ENCODE data around the gene GALK2.

GALK2 gene

DNA sequence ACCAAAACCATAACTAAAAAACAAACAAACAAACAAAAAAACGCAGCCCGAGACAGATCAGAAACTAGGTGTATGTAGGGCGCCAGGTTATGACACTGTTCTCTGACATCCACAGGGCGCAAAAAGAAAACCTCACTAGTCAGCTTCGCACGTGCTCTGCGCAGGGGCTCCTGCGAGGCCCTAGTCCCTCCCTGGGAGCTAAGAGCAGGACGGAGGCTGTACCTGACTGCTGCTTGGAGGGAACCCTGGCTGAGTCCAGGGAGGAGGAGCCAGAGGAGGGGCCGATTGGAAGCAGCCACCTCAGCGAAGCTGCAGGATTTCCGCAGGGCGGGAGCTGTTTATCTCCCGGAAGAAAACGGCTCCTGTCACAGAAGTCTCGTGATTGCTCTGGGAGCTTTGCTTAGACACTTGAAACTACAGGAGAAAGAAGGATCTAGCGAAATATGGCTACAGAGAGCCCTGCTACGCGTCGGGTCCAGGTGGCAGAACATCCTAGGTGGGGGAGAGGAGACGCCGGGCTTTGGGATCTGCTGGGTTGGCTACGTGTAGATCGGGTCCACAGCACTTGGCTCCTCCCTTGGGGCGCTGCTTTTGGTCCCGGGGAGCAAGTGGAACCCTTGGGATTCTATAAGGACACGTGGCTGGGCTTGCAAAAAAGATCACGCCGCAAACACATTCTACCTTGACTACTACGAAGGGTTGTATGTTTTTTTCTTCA lies at the start of gene GALK2:
TSS of gene GALK2 (plus strand) at position 368 of the 718 bp plus-strand sequence. CDS start at position 444, 76 bp downstream.
- H3K4me3 ChIP-seq (replicated peaks; ENCODE audit: low read depth, low read length): peak within 1 kb of the TSS; percentile 55
- TF ChIP-seq, protein P1, sequence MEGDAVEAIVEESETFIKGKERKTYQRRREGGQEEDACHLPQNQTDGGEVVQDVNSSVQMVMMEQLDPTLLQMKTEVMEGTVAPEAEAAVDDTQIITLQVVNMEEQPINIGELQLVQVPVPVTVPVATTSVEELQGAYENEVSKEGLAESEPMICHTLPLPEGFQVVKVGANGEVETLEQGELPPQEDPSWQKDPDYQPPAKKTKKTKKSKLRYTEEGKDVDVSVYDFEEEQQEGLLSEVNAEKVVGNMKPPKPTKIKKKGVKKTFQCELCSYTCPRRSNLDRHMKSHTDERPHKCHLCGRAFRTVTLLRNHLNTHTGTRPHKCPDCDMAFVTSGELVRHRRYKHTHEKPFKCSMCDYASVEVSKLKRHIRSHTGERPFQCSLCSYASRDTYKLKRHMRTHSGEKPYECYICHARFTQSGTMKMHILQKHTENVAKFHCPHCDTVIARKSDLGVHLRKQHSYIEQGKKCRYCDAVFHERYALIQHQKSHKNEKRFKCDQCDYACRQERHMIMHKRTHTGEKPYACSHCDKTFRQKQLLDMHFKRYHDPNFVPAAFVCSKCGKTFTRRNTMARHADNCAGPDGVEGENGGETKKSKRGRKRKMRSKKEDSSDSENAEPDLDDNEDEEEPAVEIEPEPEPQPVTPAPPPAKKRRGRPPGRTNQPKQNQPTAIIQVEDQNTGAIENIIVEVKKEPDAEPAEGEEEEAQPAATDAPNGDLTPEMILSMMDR (IDR thresholded peaks at IDR 0.05; ENCODE audit: low read depth, low read length, missing control alignments): no peak
- peak; percentile 56 for DNase-seq (ENCODE audit: extremely low read depth, low read depth)

GRCh38 chr15:49120832-49121231 lies 49.2 kb upstream of the GALK2 start:
- TF ChIP-seq, protein P1 (IDR thresholded peaks at IDR 0.05; ENCODE audit: low read depth, low read length, missing control alignments): no peak
- H3K4me3 ChIP-seq (replicated peaks; ENCODE audit: low read depth, low read length): no peak overlapping the region
- DNase-seq (ENCODE audit: extremely low read depth, low read depth): no peak

DNA sequence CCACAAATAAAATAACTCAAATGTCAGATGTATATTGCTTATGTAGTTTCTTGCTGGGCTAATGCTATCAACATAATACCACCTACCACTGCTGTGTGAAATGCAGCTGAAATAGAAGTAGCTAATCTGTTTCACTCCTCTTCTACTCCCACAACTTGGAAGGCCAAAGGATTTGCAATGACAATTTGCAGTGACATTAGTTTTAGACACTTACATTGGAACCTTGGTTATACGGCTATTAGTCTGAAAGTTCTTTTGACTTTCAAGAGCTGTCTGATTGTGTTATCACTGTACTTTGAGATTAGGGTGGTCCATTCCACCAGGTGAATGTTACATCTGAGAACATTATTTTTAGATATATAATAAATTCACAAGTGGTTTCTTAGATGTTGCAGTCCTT lies 48.1 kb upstream of the GALK2 start:
- no peak overlapping the region for H3K4me3 ChIP-seq (replicated peaks; ENCODE audit: low read depth, low read length)
- no peak for DNase-seq (ENCODE audit: extremely low read depth, low read depth)
- TF ChIP-seq, protein P1 (IDR thresholded peaks at IDR 0.05; ENCODE audit: low read depth, low read length, missing control alignments): no peak

DNA sequence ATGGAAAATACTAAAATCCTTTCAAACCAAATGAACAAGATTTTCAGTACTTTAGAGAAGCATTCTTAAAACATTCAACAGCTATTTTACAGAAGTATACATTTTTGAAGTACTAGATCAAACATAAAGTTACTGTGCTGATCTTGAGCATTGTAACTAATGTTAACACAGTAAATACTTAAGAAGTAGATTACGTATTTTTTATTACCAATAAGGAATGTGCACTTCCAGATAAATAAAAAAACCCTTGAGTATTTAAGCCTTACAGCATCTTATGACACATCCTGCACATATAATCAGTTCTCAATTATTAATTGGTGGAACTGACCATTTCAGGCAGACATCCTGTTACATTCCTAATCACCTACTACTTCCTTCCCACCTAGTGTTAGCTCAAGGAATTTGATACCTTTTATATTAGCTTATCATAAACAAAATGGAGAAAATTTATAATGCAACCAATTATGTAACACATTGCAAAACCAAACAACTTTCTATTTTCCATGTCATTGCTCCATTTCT lies 47.4 kb upstream of the GALK2 start:
- TF ChIP-seq, protein P1 (IDR thresholded peaks at IDR 0.05; ENCODE audit: low read depth, low read length, missing control alignments): no peak
- DNase-seq (ENCODE audit: extremely low read depth, low read depth): no peak
- no peak overlapping the region for H3K4me3 ChIP-seq (replicated peaks; ENCODE audit: low read depth, low read length)

GRCh38 chr15:49124371-49124770 lies 45.7 kb upstream of the GALK2 start:
- H3K4me3 ChIP-seq (replicated peaks; ENCODE audit: low read depth, low read length): no peak overlapping the region
- TF ChIP-seq, protein P1 (IDR thresholded peaks at IDR 0.05; ENCODE audit: low read depth, low read length, missing control alignments): no peak
- DNase-seq (ENCODE audit: extremely low read depth, low read depth): no peak

DNA sequence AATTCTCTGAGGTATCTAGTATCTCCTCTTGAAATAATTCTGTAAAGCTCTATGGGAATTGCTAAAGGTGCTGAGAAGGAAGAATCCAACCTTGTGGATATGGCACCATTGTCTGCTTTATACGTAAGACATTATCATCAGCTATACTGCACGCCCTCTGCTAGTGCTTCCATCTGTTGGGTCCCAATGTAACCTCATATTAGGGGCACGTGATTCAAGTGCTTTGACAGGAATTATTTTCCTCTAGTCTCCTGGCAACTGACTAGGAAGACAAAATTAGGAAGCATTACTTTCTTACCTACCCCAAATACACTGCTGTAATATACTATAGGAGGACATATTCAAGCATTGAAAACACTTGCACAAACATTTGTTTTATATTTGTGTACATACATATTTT lies 38.6 kb upstream of the GALK2 start:
- H3K4me3 ChIP-seq (replicated peaks; ENCODE audit: low read depth, low read length): no peak overlapping the region
- no peak for DNase-seq (ENCODE audit: extremely low read depth, low read depth)
- TF ChIP-seq, protein P1 (IDR thresholded peaks at IDR 0.05; ENCODE audit: low read depth, low read length, missing control alignments): no peak
